Measurements from ENCODE around the gene TMEM139. TPM values are rescaled to one million over a fixed set of nuclear protein-coding genes. Genes with fewer than 3 reads are reported as not detected.
"Not testable (repeated sequence)": the region's sequence is repeated elsewhere in the genome, so short reads cannot be mapped to it uniquely, and the experiment has no call there.

TMEM139 gene
- total RNA-seq, 1 donor: not detected

DNA sequence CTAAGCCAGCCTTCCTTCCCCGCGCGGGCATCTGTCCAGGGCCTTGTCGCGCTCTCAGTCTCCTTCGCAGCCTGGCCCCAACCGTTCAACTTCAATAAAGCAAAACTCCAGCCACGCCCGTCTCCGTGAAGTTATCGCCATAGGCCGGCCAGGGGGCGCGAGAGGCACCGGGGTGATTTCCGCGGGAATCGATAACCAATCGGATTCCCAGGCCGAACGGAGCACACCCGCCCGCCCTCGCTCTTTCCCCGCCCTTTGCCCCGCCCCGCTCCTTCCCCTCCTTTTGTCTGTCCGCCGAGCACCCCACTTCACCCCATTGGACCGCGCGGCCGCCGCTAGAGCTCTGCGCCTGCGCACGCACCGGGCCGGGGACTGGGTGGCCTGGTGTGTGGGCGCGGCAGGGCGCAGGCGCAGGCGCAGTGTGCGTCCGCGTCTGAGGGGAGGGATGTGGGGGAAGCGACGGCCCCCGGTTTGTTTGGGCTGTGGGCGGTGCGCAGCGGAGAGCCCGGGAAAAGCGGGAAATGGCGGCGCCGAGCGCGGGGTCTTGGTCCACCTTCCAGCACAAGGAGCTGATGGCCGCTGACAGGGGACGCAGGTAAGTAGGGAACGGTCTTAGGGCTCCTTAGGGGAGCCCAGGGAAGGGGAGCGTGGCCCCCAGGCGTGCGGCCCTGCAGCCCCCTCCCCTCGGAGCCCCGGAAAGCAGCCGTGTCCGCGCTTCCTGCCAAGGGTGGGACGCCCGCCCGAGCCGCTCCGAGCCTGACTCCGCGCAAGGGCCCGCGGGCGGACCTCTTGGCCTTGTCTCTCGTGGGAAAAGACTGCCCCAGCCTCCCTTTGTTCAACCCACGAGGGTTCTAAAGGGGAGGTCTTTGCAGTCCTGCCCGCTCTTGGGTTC is 3.4 kb downstream of the TMEM139 start, which contains the start of gene CASP2:
Gene CASP2 (plus strand): TSS at position 417 of the 892 bp plus-strand sequence. CDS start 105 bp downstream, at position 522.
- DNase-seq (ENCODE audit: low read depth in 2 of 3, low spot score in 2 of 3): peak; percentile 99

DNA sequence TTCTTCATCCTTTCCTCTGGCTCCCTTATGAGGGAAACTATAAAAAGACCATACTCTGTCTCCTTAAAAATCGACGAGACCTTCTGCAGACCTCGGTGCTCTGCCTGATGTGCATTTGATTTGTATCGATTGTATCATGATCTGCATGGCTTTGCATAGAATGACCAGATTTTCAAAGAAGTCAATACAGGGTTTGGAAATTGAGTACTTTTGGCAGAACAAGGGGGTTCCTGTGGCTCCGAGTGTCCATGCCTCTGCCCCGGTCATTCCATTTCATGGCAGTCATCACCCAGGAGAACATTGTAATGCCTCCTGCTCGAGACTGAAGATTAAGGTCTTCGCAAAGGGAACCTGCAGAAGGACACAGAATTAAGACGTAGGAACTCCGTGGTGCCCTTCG is 4.1 kb downstream of the TMEM139 start:
- DNase-seq (ENCODE audit: low read depth in 2 of 3, low spot score in 2 of 3): no peak

DNA sequence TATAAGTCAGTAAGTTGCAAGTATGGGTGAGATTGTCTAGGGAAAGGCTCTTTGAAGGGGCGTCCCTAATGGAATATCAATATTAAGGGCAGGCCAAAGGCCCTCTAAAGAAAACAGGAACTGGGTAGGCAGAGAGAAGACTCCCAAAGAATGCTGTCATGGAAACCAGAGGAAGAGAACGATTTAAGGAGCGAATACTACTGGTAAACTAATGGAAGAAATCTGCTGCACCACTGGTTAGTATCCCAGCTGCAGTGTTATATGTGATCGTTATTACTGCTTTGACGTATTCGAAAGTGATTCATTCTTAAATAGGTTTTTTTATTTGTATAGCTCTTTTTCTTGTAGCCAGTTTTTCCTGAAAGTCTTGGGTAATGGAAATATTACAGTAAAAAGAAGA is 4.7 kb downstream of the TMEM139 start:
- DNase-seq (ENCODE audit: low read depth in 2 of 3, low spot score in 2 of 3): no peak

DNA sequence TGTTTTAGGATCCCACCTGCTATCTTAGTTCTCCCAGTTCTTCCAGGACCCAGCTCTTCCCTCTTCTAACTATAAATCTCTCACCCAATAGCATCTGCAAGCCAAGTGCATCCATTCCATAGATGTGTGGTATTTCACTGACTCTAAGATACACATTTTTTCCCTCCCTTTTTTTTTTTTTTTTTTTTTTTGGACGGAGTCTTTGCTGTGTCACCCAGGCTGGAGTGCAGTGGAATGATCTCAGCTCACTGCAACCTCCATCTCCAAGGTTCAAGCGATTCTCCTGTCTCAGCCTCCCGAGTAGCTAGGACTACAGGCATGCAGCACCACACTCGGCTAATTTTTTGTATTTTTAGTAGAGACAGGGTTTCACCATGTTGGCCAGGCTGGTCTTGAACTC is 5.1 kb downstream of the TMEM139 start:
- DNase-seq (ENCODE audit: low read depth in 2 of 3, low spot score in 2 of 3): not testable (repeated sequence)

DNA sequence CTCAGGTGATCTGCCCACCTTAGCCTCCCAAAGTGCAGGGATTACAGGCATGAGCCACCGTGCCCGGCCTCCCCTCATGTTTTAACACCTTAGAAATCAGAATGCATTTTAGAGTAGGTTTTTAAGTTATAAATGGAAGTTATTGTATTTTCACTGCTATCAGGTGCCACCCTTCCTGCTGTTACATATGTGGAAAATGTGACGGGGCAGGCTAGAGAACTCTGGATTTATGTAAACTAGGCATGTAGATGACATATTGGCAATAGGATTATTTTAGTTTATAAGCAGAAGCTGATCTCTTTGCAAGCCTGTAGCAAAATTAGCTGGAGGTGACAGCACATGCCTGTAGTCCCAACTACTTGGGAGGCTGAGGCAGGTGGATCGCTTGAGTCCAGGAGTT is 5.5 kb downstream of the TMEM139 start:
- no peak for DNase-seq (ENCODE audit: low read depth in 2 of 3, low spot score in 2 of 3)

DNA sequence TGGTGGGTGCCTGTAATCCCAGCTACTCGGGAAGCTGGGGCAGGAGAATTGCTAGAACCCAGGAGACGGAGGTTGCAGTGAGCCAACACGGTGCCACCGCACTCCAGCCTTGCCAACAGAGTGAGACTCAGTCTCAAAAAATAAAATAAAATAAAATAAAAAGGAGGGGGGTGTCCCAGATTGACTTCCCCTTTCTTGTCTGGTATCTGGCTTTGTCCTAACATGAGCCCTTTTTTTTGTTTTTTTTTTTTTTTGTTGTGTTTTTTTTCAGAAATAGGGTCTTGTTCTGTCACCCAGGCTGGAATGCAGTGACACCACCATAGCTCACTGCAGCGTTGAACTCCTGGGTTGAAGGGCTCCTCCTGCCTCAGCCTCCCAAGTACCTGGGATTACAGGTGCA is 8.1 kb downstream of the TMEM139 start:
- peak in 1 of 3 donors; percentile 55 for DNase-seq (ENCODE audit: low read depth in 2 of 3, low spot score in 2 of 3)

DNA sequence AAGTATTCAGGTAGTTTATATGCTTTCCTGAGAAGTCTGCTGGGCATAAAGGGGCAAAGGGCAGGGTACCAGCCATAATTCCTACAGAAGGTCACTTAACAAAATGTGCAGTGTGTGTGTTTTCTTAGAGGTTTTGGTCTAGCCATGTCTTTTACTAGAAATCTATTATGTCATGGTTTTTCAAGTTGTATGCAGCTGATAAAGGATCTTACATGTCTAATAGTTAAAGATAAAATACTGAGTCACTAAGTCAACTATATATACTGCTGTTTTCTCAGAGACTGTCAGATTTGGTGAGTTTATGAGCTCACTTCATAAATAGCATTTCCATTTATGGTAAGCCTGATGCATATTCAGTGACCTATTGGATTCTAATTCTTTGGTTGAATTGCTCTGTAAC is 11.1 kb downstream of the TMEM139 start:
- DNase-seq (ENCODE audit: low read depth in 2 of 3, low spot score in 2 of 3): no peak

DNA sequence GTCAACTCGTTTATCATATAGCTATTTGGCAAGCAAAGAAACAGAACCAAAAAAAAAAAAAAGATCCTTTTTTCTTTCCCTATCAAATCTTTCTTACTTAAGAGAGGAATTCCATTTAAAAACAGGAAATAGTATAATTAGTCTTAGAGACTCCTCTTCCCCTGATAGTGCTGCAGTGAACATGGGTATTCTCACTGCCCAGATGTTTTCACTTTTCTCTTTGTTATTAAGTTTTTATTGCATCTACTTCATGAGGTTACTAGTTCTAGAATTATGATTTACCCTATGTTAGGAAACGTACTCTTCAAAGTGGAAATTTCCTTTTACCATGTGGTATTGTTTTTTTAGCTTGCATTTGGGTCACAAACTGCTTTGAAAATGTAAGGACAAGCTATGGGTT is 11.9 kb downstream of the TMEM139 start:
- no peak for DNase-seq (ENCODE audit: low read depth in 2 of 3, low spot score in 2 of 3)

DNA sequence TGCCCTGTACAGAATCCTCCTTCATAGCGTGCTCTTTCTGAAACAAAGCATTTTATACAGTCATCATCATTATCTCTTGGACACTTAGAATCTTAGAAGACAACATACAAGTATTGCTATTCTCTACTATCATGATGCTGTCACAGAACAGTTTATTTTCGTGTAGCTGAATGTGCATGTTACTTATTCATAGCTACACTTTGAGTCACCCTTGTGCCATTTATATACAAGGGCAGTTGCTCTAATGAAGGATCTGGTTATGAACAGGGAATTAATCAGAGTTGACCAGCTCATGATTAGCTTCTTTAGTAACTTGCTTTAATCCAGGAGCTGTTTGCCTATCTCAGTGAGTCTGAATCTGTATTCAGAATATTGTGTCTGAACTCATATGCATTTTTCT is 14.6 kb downstream of the TMEM139 start:
- no peak for DNase-seq (ENCODE audit: low read depth in 2 of 3, low spot score in 2 of 3)

DNA sequence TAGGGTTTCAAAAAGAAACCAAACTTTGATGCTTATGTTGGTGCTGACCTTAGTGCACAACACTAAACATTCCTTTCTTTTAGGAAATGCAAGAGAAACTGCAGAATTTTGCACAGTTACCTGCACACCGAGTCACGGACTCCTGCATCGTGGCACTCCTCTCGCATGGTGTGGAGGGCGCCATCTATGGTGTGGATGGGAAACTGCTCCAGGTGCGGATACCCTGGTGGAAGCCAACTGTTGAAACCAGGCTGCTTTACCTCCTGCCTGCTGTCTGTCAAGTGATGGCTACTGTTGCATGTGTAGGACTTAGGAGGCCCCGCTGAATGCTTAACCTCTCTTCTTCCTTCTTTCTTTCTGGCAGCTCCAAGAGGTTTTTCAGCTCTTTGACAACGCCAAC is 15.1 kb downstream of the TMEM139 start:
- peak in 2 of 3 donors; percentile 36 to 45 for DNase-seq (ENCODE audit: low read depth in 2 of 3, low spot score in 2 of 3)

DNA sequence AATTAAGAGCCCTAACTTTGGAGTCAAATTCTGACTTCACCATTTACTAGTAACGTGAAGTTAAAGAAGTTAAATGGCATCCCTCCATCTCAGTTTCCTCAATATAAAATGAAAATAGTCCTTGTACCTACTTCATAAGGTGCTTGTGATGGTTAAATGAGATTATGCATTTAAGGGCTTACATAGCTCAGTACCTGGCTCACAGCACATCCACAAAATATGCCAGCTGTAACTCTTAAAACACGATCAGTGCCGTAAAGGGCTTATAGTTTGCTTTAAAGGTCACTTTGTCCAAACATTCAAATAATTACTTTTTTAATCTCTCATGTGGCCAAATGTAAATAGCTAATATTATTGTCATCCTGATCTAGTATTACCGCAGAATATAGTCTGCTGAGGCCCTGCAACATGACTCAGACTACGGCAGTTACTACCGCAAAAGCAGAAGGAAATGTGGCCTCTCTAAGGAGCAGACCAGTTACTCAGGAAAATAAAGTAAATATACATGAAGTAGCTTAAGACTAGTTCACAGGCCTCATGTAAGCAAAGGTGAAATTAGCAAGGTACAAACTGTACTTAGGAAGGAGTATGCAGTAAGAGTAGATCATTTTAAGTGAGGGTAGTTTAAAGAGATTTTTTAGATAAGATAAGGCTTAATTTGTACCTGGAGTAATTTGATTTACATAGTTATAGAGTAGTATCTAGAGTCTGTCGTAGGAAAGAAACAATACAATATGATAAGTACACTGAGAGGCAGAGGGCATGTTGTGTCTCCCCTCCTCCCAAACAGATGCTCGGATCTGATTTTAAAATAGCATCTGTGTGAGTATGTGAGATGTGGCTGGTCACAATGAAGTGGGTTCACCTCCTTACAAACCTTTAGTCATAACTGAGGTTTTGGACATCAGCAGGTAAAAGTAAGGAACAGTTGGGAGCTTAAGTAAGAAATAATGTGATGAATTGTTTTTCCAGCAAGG is 16.5 kb downstream of the TMEM139 start:
- DNase-seq (ENCODE audit: low read depth in 2 of 3, low spot score in 2 of 3): peak in 2 of 3 donors; percentile 86 to 87

DNA sequence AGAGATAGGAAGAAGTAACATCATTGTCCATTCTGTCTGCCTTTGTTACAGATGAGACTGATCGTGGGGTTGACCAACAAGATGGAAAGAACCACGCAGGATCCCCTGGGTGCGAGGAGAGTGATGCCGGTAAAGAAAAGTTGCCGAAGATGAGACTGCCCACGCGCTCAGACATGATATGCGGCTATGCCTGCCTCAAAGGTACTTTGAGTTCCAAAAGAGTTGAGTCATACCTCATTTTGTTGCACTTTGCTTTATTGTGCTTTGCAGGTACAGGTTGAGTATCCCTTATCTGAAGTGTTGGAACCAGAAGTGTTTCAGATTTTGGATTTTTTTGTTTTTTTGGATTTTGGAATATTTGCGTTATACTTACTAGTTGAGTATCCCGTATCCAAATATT is 19.0 kb downstream of the TMEM139 start:
- DNase-seq (ENCODE audit: low read depth in 2 of 3, low spot score in 2 of 3): no peak

DNA sequence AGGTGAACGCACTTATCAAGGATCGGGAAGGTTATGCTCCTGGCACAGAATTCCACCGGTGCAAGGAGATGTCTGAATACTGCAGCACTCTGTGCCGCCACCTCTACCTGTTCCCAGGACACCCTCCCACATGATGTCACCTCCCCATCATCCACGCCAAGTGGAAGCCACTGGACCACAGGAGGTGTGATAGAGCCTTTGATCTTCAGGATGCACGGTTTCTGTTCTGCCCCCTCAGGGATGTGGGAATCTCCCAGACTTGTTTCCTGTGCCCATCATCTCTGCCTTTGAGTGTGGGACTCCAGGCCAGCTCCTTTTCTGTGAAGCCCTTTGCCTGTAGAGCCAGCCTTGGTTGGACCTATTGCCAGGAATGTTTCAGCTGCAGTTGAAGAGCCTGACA is 20.2 kb downstream of the TMEM139 start:
- no peak for DNase-seq (ENCODE audit: low read depth in 2 of 3, low spot score in 2 of 3)

DNA sequence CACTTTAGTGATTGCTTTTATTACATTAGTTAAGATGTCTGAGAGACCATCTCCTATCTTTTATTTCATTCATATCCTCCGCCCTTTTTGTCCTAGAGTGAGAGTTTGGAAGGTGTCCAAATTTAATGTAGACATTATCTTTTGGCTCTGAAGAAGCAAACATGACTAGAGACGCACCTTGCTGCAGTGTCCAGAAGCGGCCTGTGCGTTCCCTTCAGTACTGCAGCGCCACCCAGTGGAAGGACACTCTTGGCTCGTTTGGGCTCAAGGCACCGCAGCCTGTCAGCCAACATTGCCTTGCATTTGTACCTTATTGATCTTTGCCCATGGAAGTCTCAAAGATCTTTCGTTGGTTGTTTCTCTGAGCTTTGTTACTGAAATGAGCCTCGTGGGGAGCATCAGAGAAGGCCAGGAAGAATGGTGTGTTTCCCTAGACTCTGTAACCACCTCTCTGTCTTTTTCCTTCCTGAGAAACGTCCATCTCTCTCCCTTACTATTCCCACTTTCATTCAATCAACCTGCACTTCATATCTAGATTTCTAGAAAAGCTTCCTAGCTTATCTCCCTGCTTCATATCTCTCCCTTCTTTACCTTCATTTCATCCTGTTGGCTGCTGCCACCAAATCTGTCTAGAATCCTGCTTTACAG is 20.8 kb downstream of the TMEM139 start:
- DNase-seq (ENCODE audit: low read depth in 2 of 3, low spot score in 2 of 3): peak; percentile 28 to 80 (median 66)

DNA sequence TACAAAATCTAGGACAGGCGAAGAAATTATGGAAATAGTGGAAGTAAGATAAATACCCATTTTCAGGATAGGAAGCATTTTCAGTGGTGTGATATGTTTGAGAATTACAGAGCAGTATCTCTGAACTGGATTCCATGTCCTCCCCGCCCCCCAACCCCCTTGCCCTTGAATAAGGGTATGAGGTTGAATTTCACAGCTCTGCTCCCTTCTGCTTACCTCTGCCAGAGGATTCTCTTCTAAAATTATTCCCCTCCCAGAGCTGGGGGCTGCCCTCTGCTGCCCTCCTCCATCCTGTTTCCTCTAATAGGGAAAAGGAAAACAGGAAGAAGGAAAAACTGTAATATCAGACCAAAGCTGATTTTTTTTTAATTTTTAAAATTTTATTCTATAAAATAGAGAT is 23.9 kb downstream of the TMEM139 start:
- DNase-seq (ENCODE audit: low read depth in 2 of 3, low spot score in 2 of 3): no peak

DNA sequence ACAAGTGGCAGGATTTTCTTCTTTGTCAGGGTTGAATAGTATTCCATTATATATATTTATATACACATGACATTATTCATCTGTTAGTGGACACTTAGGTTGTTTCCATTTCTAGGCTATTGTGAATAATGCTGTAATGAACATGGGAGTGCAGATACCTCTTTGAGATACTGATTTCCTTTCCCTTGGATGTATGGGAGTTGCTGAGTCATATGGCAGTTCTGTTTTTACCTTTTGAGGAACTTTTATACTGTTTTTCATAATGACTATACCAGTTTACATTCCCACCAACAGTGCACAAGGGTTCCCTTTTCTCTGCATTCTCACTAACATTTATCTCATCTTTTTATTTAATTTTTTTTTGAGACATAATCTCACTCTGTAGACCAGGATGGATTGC is 29.4 kb downstream of the TMEM139 start:
- DNase-seq (ENCODE audit: low read depth in 2 of 3, low spot score in 2 of 3): no peak

DNA sequence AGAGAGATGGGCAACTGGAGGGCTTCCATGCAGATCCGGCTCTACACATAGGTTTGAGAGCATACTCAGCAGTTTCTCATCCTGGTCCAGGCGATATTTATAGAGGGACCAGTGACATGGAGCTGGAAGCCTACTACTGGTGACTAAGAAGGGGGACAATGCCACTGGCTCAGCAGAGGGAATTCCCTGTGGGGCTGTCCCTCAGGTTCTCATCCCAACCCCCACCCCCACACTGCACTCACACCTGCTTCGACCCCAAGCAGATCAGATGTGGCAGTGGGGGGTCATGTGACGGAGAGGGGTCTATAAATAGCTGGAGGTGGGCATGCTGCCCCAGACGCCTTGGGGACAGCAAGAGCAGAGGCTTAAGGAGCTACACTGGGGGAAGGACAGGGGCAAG is 31.0 kb downstream of the TMEM139 start, which contains the start of gene CLCN1:
Gene CLCN1 (plus strand): TSS at position 336 of the 400 bp plus-strand sequence. CDS start 102 bp downstream, outside the sequence.
- DNase-seq (ENCODE audit: low read depth in 2 of 3, low spot score in 2 of 3): no peak

DNA sequence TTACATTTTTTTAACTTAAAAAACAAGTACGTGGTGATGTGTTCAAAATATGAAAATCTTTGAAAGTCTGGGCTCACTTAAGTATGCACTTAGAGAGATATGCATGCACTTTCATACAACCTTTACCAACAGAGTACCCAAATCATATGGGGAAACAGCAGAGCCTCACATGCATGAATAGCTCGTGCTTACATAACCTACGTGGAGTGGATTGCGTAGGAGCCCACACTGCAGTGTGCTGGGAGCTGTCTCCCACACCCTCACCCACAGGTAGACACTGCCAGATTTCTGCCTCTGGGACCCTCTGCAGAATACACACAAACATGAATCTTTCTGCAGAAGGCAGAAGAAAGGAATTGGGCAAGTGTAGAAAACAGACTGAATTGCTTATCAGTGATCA is 31.7 kb downstream of the TMEM139 start:
- no peak for DNase-seq (ENCODE audit: low read depth in 2 of 3, low spot score in 2 of 3)

DNA sequence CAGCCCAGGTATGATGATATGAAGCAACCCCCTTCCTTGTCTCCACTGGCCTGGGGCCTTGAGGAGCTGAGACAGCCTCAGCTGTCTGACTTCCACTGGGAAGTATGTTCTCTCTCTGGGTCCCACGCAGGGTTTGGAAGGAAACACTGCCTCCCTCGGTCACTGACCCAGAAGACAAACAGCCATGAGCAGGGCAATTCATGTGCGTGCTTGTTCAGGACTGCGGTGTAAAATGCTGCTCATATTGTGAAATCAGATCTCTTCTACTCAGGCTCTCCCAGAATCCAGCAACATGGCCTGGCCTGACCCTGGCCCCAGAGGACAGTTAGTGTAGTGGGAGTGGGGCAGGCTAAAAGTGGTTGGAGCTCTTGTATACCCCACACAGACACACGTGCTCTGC is 33.9 kb downstream of the TMEM139 start:
- DNase-seq (ENCODE audit: low read depth in 2 of 3, low spot score in 2 of 3): no peak

DNA sequence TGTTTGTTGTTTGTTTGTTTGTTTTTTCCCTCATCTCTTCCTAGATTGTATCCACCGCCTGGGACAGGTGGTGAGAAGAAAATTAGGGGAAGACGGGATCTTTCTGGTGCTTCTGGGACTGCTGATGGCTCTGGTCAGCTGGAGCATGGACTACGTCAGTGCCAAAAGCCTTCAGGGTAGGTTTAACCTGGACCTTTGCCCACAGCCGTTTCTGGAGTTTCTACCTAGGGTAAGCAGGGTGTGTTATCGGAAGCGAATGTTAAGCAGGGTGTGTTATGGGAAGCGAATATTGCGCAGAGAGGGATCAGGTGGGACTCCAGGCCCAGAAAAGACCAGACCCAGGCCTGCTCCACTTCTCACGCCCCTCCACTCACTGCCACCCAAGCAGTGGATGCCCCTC is 35.9 kb downstream of the TMEM139 start:
- no peak for DNase-seq (ENCODE audit: low read depth in 2 of 3, low spot score in 2 of 3)

DNA sequence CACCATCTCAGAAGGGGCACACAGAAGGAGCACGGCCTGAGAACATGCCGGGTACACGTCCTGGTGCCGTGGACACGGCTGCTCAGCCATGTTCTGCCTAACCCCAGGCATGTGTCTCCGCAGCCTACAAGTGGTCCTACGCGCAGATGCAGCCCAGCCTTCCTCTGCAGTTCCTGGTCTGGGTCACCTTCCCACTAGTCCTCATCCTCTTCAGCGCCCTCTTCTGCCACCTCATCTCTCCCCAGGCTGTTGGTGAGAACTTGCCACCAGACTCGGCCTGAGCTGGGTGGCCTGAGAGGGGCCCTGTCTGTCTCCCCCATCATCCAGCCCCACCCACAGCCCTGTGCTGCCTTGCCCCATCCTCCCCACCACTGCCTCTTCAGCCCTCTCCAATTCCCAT is 36.5 kb downstream of the TMEM139 start:
- DNase-seq (ENCODE audit: low read depth in 2 of 3, low spot score in 2 of 3): no peak

Measured in hematopoietic multipotent progenitor cell (in vitro differentiated cells).